Liver (tissue), 9 donors: ENCODE results near the gene SRSF9. TPM values are rescaled to one million over a fixed set of nuclear protein-coding genes. Genes with fewer than 3 reads are reported as not detected.
A peak's percentile ranks its signal among the peaks of the same experiment; 100 is the strongest.

Source experiments
- DNase-seq: peaks from one replicate; pipeline ENCODE4 v3.0.0-alpha.2; 2017; ENCODE audit warnings: low spot score
- H3K27ac ChIP-seq, 2 donors: one replicate each; pipeline ENCODE4 v1.7.0; 2013; ENCODE audit warnings: inconsistent platforms in 2 of 2, low read length in 2 of 2, control low read depth in 1 of 2, low read depth in 1 of 2, mild to moderate bottlenecking in 1 of 2
- H3K27me3 ChIP-seq, 4 donors: one replicate each; pipeline versions ENCODE4 v1.6.1 to v1.7.0; 2013; ENCODE audit warnings: low read length in 3 of 4, inconsistent platforms in 1 of 4, mild to moderate bottlenecking in 1 of 4, moderate library complexity in 1 of 4; ENCODE audit not compliant: control insufficient read depth in 4 of 4, insufficient read depth in 4 of 4
- H3K36me3 ChIP-seq, 4 donors: one replicate each; pipeline versions ENCODE4 v1.6.1 to v1.7.0; 2013; ENCODE audit warnings: low read length in 3 of 4, mild to moderate bottlenecking in 3 of 4, low read depth in 1 of 4, moderate library complexity in 1 of 4; ENCODE audit not compliant: control insufficient read depth in 4 of 4, insufficient read depth in 3 of 4
- H3K4me1 ChIP-seq, 4 donors: one replicate each; pipeline versions ENCODE4 v1.6.1 to v1.7.0; 2013; ENCODE audit warnings: low read length in 3 of 4, mild to moderate bottlenecking in 3 of 4, moderate library complexity in 1 of 4; ENCODE audit not compliant: control insufficient read depth in 4 of 4, insufficient read depth in 4 of 4
- H3K4me3 ChIP-seq, 3 donors: one replicate each; pipeline versions ENCODE4 v1.6.1 to v1.7.0; 2013; ENCODE audit warnings: low read length in 3 of 3, control low read depth in 1 of 3, low read depth in 1 of 3, mild to moderate bottlenecking in 1 of 3
- H3K9ac ChIP-seq, 2 donors: one replicate each; pipeline ENCODE4 v1.7.0; 2013; ENCODE audit warnings: low read length in 2 of 2, mild to moderate bottlenecking in 2 of 2, moderate library complexity in 2 of 2, control low read depth in 1 of 2, low read depth in 1 of 2
- H3K9me3 ChIP-seq, 4 donors: one replicate each; pipeline versions ENCODE4 v1.6.1 to v1.7.0; 2013; ENCODE audit warnings: low read length in 3 of 4; ENCODE audit not compliant: control insufficient read depth in 4 of 4
- EGR1 ChIP-seq, 2 donors: IDR thresholded peaks; 2 replicates each; pipeline ENCODE4 v1.6.1; 2016 to 2018; ENCODE audit warnings: antibody characterized with exemption in 2 of 2, low read depth in 2 of 2
- FOXA1 ChIP-seq: IDR thresholded peaks from 2 replicates; pipeline ENCODE4 v1.6.1; 2016; ENCODE audit warnings: antibody characterized with exemption
- FOXA2 ChIP-seq: IDR thresholded peaks from 2 replicates; pipeline ENCODE4 v1.6.1; 2016; ENCODE audit warnings: antibody characterized with exemption
- GABPA ChIP-seq, 2 donors: IDR thresholded peaks in 1 of 2; conservative IDR thresholded peaks in 1 of 2; 2 replicates each; pipeline ENCODE4 v1.6.1; 2016; ENCODE audit warnings: antibody characterized with exemption in 2 of 2, mild to moderate bottlenecking in 1 of 2, moderate library complexity in 1 of 2
- HNF4A ChIP-seq, 2 donors: conservative IDR thresholded peaks; 2 replicates each; pipeline ENCODE4 v1.6.1; 2016; ENCODE audit warnings: antibody characterized with exemption in 2 of 2, mild to moderate bottlenecking in 2 of 2
- HNF4G ChIP-seq: IDR thresholded peaks from 2 replicates; pipeline ENCODE4 v1.6.1; 2016; ENCODE audit warnings: antibody characterized with exemption
- JUND ChIP-seq, 2 donors: IDR thresholded peaks; 2 replicates each; pipeline ENCODE4 v1.6.1; 2016; ENCODE audit warnings: antibody characterized with exemption in 2 of 2
- NR2F2 ChIP-seq: IDR thresholded peaks from 2 replicates; pipeline ENCODE4 v1.6.1; 2016; ENCODE audit warnings: antibody characterized with exemption
- RAD21 ChIP-seq, 2 donors: IDR thresholded peaks; 2 replicates each; pipeline ENCODE4 v1.6.1; 2016; ENCODE audit warnings: antibody characterized with exemption in 2 of 2, mild to moderate bottlenecking in 2 of 2
- RXRA ChIP-seq, 2 donors: IDR thresholded peaks; 2 replicates each; pipeline ENCODE4 v1.6.1; 2017 to 2018; ENCODE audit warnings: antibody characterized with exemption in 2 of 2, mild to moderate bottlenecking in 1 of 2
- SP1 ChIP-seq: IDR thresholded peaks from 2 replicates; pipeline ENCODE4 v1.6.1; 2018; ENCODE audit warnings: antibody characterized with exemption, mild to moderate bottlenecking
- TAF1 ChIP-seq: conservative IDR thresholded peaks from 2 replicates; pipeline ENCODE4 v1.6.1; 2016; ENCODE audit warnings: antibody characterized with exemption, mild to moderate bottlenecking
- YY1 ChIP-seq: IDR thresholded peaks from 2 replicates; pipeline ENCODE4 v1.6.1; 2016; ENCODE audit warnings: antibody characterized with exemption, mild to moderate bottlenecking
- WGBS: extraction: QIAGEN DNeasy Blood & Tissue Kit; methylation state at CpG from one replicate; pipeline ENCODE4 v1.1.7; 2013; 5-methylcytosine and 5-hydroxymethylcytosine counted together
- polyA plus RNA-seq, 2 donors: library from polyadenylated mRNA; stranded (reverse) in 1 of 2; unstranded in 1 of 2; fragments of 200-250 nt in 1 of 2; fragments of >200 nt in 1 of 2; fragmentation: Nextera tagmentation in 1 of 2; extraction: Ambion mirVana in 1 of 2; gene quantifications; one replicate each; pipeline versions ENCODE4 v1.2.1 to v1.2.3, GENCODE V29; 2013 to 2015
- total RNA-seq, 2 donors: library from RNA; depleted of rRNA; stranded (reverse); fragments of >200 nt; gene quantifications; one replicate each; pipeline ENCODE4 v1.2.3, GENCODE V29; 2014
- TF ChIP-seq, protein P1 (sequence below): IDR thresholded peaks from 2 replicates; pipeline ENCODE4 v1.6.1; 2016; ENCODE audit warnings: antibody characterized with exemption, mild to moderate bottlenecking
- TF ChIP-seq, protein P2 (sequence below): IDR thresholded peaks from 2 replicates; pipeline ENCODE4 v1.6.1; 2016; ENCODE audit warnings: antibody characterized with exemption
- TF ChIP-seq, protein P3 (sequence below): IDR thresholded peaks from 2 replicates; pipeline ENCODE4 v1.6.1; 2016; ENCODE audit warnings: antibody characterized with exemption
- TF ChIP-seq, protein P4 (sequence below): IDR thresholded peaks from 2 replicates; pipeline ENCODE4 v1.6.1; 2016; ENCODE audit warnings: antibody characterized with exemption
- TF ChIP-seq, protein P5 (sequence below): fragments of 150-350 bp; IDR thresholded peaks from 2 replicates; pipeline ENCODE4 v1.5.1; 2017; ENCODE audit warnings: improper control_type of control experiment, low read depth, low read length; ENCODE audit not compliant: missing input control
- donor health status: healthy.
- donor health status: healthy.
- donor health status: healthy.
- donor health status: healthy.
- donor health status: healthy.

The SRSF9 gene
- total and polyA plus RNA-seq, 4 donors: 45.3 to 98.5 (median 73.3) TPM

DNA sequence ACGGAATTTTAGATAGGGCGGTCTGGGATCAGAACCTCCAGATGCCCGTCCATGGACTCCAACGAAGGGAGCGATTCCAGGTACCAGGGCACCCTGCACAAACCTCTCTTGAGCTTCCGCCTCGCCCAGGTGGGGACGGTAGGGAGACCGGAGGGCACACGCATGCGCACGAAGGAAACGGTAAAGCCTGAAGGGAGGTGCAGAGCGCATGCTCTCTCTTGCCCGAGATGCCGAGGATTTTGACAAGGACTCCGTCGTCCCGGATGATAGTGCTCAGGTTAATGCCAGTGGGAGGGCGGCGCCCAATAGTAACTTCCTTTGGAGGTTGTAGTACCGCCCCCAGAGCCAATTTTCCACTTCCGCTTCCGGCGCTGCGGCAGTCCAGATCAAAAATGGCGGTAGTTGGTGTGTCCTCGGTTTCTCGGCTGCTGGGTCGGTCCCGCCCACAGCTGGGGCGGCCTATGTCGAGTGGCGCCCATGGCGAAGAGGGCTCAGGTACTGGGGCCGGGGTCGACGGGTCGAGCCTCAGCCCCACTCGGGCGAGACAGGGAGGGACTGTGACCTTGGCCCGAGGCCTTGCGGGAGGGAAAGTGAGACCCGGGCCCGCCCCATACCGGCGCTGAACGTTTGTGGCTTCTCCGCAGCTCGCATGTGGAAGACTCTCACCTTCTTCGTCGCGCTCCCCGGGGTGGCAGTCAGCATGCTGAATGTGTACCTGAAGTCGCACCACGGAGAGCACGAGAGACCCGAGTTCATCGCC lies 31.6 kb downstream of the SRSF9 start, which contains the start of gene COX6A1:
COX6A1 (plus strand) TSS at position 379 of the 760 bp plus-strand sequence; CDS start at position 393, 14 bp downstream.
- peak within 1 kb of the TSS; percentile 49 to 65 for H3K27ac ChIP-seq
- TF ChIP-seq SP1 (peak; percentile 78), HNF4A (conservative IDR thresholded peaks at IDR 0.05) (peak; percentile 47 to 51), YY1 (peak; percentile 98), NR2F2 (no peak), EGR1 (IDR thresholded peaks at IDR 0.05; ENCODE audit: low read depth in 2 of 2) (peak; percentile 52 to 66), FOXA2 (peak; percentile 6), JUND (IDR thresholded peaks at IDR 0.05) (peak in 1 of 2 donors; percentile 31), HNF4G (no peak), RAD21 (IDR thresholded peaks at IDR 0.05) (peak; percentile 13 to 44), GABPA (IDR thresholded peaks at IDR 0.05 in 1 of 2, conservative IDR thresholded peaks at IDR 0.05 in 1 of 2) (peak; percentile 95 to 98), TAF1 (peak; percentile 83), FOXA1 (no peak), RXRA (IDR thresholded peaks at IDR 0.05) (peak; percentile 62 to 72)
- TF ChIP-seq, protein P1, sequence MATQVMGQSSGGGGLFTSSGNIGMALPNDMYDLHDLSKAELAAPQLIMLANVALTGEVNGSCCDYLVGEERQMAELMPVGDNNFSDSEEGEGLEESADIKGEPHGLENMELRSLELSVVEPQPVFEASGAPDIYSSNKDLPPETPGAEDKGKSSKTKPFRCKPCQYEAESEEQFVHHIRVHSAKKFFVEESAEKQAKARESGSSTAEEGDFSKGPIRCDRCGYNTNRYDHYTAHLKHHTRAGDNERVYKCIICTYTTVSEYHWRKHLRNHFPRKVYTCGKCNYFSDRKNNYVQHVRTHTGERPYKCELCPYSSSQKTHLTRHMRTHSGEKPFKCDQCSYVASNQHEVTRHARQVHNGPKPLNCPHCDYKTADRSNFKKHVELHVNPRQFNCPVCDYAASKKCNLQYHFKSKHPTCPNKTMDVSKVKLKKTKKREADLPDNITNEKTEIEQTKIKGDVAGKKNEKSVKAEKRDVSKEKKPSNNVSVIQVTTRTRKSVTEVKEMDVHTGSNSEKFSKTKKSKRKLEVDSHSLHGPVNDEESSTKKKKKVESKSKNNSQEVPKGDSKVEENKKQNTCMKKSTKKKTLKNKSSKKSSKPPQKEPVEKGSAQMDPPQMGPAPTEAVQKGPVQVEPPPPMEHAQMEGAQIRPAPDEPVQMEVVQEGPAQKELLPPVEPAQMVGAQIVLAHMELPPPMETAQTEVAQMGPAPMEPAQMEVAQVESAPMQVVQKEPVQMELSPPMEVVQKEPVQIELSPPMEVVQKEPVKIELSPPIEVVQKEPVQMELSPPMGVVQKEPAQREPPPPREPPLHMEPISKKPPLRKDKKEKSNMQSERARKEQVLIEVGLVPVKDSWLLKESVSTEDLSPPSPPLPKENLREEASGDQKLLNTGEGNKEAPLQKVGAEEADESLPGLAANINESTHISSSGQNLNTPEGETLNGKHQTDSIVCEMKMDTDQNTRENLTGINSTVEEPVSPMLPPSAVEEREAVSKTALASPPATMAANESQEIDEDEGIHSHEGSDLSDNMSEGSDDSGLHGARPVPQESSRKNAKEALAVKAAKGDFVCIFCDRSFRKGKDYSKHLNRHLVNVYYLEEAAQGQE: peak; percentile 70
- TF ChIP-seq, protein P2, sequence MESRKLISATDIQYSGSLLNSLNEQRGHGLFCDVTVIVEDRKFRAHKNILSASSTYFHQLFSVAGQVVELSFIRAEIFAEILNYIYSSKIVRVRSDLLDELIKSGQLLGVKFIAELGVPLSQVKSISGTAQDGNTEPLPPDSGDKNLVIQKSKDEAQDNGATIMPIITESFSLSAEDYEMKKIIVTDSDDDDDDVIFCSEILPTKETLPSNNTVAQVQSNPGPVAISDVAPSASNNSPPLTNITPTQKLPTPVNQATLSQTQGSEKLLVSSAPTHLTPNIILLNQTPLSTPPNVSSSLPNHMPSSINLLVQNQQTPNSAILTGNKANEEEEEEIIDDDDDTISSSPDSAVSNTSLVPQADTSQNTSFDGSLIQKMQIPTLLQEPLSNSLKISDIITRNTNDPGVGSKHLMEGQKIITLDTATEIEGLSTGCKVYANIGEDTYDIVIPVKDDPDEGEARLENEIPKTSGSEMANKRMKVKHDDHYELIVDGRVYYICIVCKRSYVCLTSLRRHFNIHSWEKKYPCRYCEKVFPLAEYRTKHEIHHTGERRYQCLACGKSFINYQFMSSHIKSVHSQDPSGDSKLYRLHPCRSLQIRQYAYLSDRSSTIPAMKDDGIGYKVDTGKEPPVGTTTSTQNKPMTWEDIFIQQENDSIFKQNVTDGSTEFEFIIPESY: peak; percentile 51
- TF ChIP-seq, protein P3, sequence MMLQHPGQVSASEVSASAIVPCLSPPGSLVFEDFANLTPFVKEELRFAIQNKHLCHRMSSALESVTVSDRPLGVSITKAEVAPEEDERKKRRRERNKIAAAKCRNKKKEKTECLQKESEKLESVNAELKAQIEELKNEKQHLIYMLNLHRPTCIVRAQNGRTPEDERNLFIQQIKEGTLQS: no peak
- TF ChIP-seq, protein P4, sequence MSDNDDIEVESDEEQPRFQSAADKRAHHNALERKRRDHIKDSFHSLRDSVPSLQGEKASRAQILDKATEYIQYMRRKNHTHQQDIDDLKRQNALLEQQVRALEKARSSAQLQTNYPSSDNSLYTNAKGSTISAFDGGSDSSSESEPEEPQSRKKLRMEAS: peak; percentile 72
- TF ChIP-seq, protein P5, sequence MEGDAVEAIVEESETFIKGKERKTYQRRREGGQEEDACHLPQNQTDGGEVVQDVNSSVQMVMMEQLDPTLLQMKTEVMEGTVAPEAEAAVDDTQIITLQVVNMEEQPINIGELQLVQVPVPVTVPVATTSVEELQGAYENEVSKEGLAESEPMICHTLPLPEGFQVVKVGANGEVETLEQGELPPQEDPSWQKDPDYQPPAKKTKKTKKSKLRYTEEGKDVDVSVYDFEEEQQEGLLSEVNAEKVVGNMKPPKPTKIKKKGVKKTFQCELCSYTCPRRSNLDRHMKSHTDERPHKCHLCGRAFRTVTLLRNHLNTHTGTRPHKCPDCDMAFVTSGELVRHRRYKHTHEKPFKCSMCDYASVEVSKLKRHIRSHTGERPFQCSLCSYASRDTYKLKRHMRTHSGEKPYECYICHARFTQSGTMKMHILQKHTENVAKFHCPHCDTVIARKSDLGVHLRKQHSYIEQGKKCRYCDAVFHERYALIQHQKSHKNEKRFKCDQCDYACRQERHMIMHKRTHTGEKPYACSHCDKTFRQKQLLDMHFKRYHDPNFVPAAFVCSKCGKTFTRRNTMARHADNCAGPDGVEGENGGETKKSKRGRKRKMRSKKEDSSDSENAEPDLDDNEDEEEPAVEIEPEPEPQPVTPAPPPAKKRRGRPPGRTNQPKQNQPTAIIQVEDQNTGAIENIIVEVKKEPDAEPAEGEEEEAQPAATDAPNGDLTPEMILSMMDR: peak; percentile 6
- under 1% methylated on average over 59 of the region's 59 CpGs for WGBS

More for the DNA sequence above, 31.6 kb downstream of the SRSF9 start, which contains the start of gene COX6A1:
- Histone ChIP-seq H3K36me3 (peaks cover 3 to 11% (median 6%) of the 10 kb centered on the region in 4 donors), H3K4me1 (peaks cover 4 to 19% (median 15%) of the 10 kb centered on the region in 4 donors), H3K27me3 (no peaks in the 10 kb centered on the region), H3K4me3 (peak within 1 kb of the TSS; percentile 78 to 93 (median 84)), H3K9me3 (no peaks in the 10 kb centered on the region), H3K9ac (peak within 1 kb of the TSS; percentile 18 to 42)
- DNase-seq: peak; percentile 94
